Activated CD8-positive, alpha-beta T cell treated with anti-CD3 and anti-CD28 coated beads for 36 hours (primary cell): ENCODE data around the gene OR11L1. TPM values are rescaled to one million over a fixed set of nuclear protein-coding genes. Genes with fewer than 3 reads are reported as not detected.

ENCODE experiments used
- ATAC-seq: fragments of 200-7000 bp; cut with Tn5 transposase; one replicate; pipeline ENCODE4 v1.10.0; 2021; ENCODE audit warnings: mild to moderate bottlenecking, moderate library complexity
- CTCF ChIA-PET: fragments of 350-600 bp; sonication (Branson Sonifier 250); formaldehyde crosslinking; loops from one replicate; lab custom pipeline; 2021; ENCODE audit warnings: antibody characterized with exemption; lab: Charles Lee
- POLR2A ChIA-PET: fragments of 350-600 bp; sonication (Branson Sonifier 250); formaldehyde crosslinking; loops from one replicate; lab custom pipeline; 2021; ENCODE audit warnings: antibody characterized with exemption; lab: Charles Lee
- DNase-seq: peaks from one replicate; pipeline ENCODE4 v3.0.0-alpha.2; 2020
- H3K27ac Mint-ChIP-seq: one replicate; pipeline ENCODE4 v1.8.0; 2021; ENCODE audit warnings: mild to moderate bottlenecking, mixed read lengths
- H3K27me3 Mint-ChIP-seq: one replicate; pipeline ENCODE4 v1.8.0; 2021; ENCODE audit warnings: mixed read lengths
- H3K36me3 Mint-ChIP-seq: one replicate; pipeline ENCODE4 v1.8.0; 2021; ENCODE audit warnings: low read depth, mixed read lengths
- H3K4me1 Mint-ChIP-seq: one replicate; pipeline ENCODE4 v1.8.0; 2021; ENCODE audit warnings: low read depth, mixed read lengths
- H3K4me3 Mint-ChIP-seq: one replicate; pipeline ENCODE4 v1.8.0; 2021; ENCODE audit warnings: mild to moderate bottlenecking, moderate library complexity, mixed read lengths
- H3K9me3 Mint-ChIP-seq: one replicate; pipeline ENCODE4 v1.8.0; 2021; ENCODE audit warnings: mixed read lengths
- CTCF ChIP-seq: fragments of 200-600 bp; IDR thresholded peaks from one replicate; pipeline ENCODE4 v1.8.0; 2022; ENCODE audit warnings: antibody characterized with exemption, mild to moderate bottlenecking
- intact Hi-C: fragments of 100-400 bp; cut with micrococcal nuclease; formaldehyde crosslinking; loops from one replicate; pipeline ENCODE4 v1.10.0; 2022
- total RNA-seq, 2 experiments: library from RNA; stranded (reverse); gene quantifications; one replicate each; pipeline ENCODE4 v1.2.3, GENCODE V29; 2021

Gene OR11L1
- total RNA-seq, 2 experiments from 2014 or later: not detected

- H3K4me1 Mint-ChIP-seq: peaks cover 3% of the 10 kb centered on the region
- ChIA-PET CTCF (no interaction called here), POLR2A (no interaction called here)
- H3K36me3 Mint-ChIP-seq: no peaks in the 10 kb centered on the region
- intact Hi-C loops: no loop called here
- H3K4me3 Mint-ChIP-seq: no peak overlapping the region
- H3K27me3 Mint-ChIP-seq: no peaks in the 10 kb centered on the region
- H3K27ac Mint-ChIP-seq: no peak overlapping the region
- H3K9me3 Mint-ChIP-seq: no peaks in the 10 kb centered on the region
- no peak for DNase-seq
- TF ChIP-seq CTCF: no peak
- ATAC-seq: no peak
These were observed 1.7 kb upstream of the OR11L1 start for GRCh38 chr1:247843411-247843810.

- Mint-ChIP-seq H3K9me3 (no peaks in the 10 kb centered on the region), H3K27me3 (no peaks in the 10 kb centered on the region), H3K4me3 (no peak overlapping the region), H3K36me3 (no peaks in the 10 kb centered on the region), H3K27ac (no peak overlapping the region), H3K4me1 (peaks cover 3% of the 10 kb centered on the region)
- POLR2A ChIA-PET: no interaction called here
- CTCF ChIA-PET: no interaction called here
- no peak for DNase-seq
- no peak for ATAC-seq
- intact Hi-C loops: no loop called here
- TF ChIP-seq CTCF: no peak
These were observed 878 bp downstream of the OR11L1 start for GRCh38 chr1:247840818-247841217.

- no peak overlapping the region for H3K4me3 Mint-ChIP-seq
- H3K4me1 Mint-ChIP-seq: no peaks in the 10 kb centered on the region
- intact Hi-C loops: no loop called here
- ChIA-PET POLR2A (no interaction called here), CTCF (no interaction called here)
- TF ChIP-seq CTCF: no peak
- H3K9me3 Mint-ChIP-seq: no peaks in the 10 kb centered on the region
- ATAC-seq (no peak), DNase-seq (no peak)
- no peak overlapping the region for H3K27ac Mint-ChIP-seq
- H3K36me3 Mint-ChIP-seq: no peaks in the 10 kb centered on the region
- no peaks in the 10 kb centered on the region for H3K27me3 Mint-ChIP-seq
These were observed 8.1 kb downstream of the OR11L1 start for GRCh38 chr1:247833601-247834000.

GRCh38 chr1:247829656-247830055 is 12.0 kb downstream of the OR11L1 start:
- no peaks in the 10 kb centered on the region for H3K9me3 Mint-ChIP-seq
- no peak for TF ChIP-seq CTCF
- POLR2A ChIA-PET: no interaction called here
- CTCF ChIA-PET: no interaction called here
- no peak overlapping the region for H3K4me3 Mint-ChIP-seq
- H3K4me1 Mint-ChIP-seq: no peaks in the 10 kb centered on the region
- H3K27ac Mint-ChIP-seq: no peak overlapping the region
- H3K27me3 Mint-ChIP-seq: no peaks in the 10 kb centered on the region
- DNase-seq (no peak), ATAC-seq (no peak)
- intact Hi-C loops: no loop called here
- H3K36me3 Mint-ChIP-seq: no peaks in the 10 kb centered on the region

GRCh38 chr1:247825362-247825761 is 16.3 kb downstream of the OR11L1 start:
- H3K27me3 Mint-ChIP-seq: no peaks in the 10 kb centered on the region
- no peak overlapping the region for H3K27ac Mint-ChIP-seq
- no peaks in the 10 kb centered on the region for H3K36me3 Mint-ChIP-seq
- no peak overlapping the region for H3K4me3 Mint-ChIP-seq
- no peaks in the 10 kb centered on the region for H3K4me1 Mint-ChIP-seq
- ChIA-PET POLR2A (no interaction called here), CTCF (no interaction called here)
- TF ChIP-seq CTCF: no peak
- H3K9me3 Mint-ChIP-seq: no peaks in the 10 kb centered on the region
- ATAC-seq (no peak), DNase-seq (no peak)
- intact Hi-C loops: no loop called here
